ENCODE measurements around the gene GPC6.

DNA sequence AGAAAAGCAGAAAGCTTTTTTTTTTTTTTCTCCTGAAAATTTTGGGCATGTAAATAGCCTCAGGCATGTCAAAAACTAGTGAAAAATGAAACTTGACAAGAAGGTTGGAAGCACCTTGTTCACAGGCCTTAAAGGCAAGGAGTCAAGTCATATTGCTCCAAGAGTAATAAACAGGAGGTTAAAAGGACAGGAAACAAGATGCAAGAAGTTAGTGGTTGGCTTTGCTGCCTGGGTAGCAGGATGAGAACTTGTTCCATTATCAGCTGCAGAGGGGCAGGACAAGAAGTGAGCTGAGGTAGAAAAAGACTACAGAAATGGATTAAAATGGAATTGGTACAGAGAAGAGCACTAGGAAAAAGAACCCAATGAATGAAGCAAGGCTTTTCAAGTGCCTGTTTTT is 1010.3 kb downstream of the GPC6 start:
- TF ChIP-seq, protein P1, sequence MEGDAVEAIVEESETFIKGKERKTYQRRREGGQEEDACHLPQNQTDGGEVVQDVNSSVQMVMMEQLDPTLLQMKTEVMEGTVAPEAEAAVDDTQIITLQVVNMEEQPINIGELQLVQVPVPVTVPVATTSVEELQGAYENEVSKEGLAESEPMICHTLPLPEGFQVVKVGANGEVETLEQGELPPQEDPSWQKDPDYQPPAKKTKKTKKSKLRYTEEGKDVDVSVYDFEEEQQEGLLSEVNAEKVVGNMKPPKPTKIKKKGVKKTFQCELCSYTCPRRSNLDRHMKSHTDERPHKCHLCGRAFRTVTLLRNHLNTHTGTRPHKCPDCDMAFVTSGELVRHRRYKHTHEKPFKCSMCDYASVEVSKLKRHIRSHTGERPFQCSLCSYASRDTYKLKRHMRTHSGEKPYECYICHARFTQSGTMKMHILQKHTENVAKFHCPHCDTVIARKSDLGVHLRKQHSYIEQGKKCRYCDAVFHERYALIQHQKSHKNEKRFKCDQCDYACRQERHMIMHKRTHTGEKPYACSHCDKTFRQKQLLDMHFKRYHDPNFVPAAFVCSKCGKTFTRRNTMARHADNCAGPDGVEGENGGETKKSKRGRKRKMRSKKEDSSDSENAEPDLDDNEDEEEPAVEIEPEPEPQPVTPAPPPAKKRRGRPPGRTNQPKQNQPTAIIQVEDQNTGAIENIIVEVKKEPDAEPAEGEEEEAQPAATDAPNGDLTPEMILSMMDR (IDR thresholded peaks at IDR 0.05): no peak
- no peak for TF ChIP-seq POLR2A (IDR thresholded peaks at IDR 0.05)

Data from uterus (tissue), 2 donors.